CD4-positive, alpha-beta memory T cell (primary cell): ENCODE data around the gene SLC35E2B. TPM values are rescaled to one million over a fixed set of nuclear protein-coding genes. Genes with fewer than 3 reads are reported as not detected.
"Not testable (repeated sequence)": the region's sequence is repeated elsewhere in the genome, so short reads cannot be mapped to it uniquely, and the experiment has no call there.

Source experiments
- CTCF ChIA-PET: fragments of 350-600 bp; sonication (Branson Sonifier 250); formaldehyde crosslinking; loops from one replicate; lab custom pipeline; 2021; ENCODE audit warnings: inconsistent platforms; ENCODE audit not compliant: partially characterized antibody; lab: Charles Lee
- POLR2A ChIA-PET: fragments of 350-600 bp; sonication (Branson Sonifier 250); formaldehyde crosslinking; loops from one replicate; lab custom pipeline; 2021; ENCODE audit not compliant: partially characterized antibody; lab: Charles Lee
- DNase-seq, 5 donors: peaks; one replicate each; pipeline versions ENCODE4 v3.0.0 to v3.0.0-alpha.2; 2020 to 2022; ENCODE audit warnings: mixed read lengths in 1 of 5
- H3K27ac ChIP-seq: one replicate; pipeline ENCODE4 v1.7.0; 2013; ENCODE audit warnings: low read depth, low read length
- H3K27me3 ChIP-seq: 2 replicates; pipeline ENCODE4 v1.7.0; 2013; ENCODE audit warnings: mild to moderate bottlenecking, low read length, moderate library complexity; ENCODE audit not compliant: insufficient read depth
- H3K36me3 ChIP-seq: 2 replicates; pipeline ENCODE4 v1.7.0; 2013; ENCODE audit warnings: mild to moderate bottlenecking, low read length, moderate library complexity; ENCODE audit not compliant: insufficient read depth
- H3K4me1 ChIP-seq: 2 replicates; pipeline ENCODE4 v1.7.0; 2013; ENCODE audit warnings: mild to moderate bottlenecking, low read length, moderate library complexity; ENCODE audit not compliant: insufficient read depth
- H3K4me3 ChIP-seq, 2 donors: one replicate each; pipeline ENCODE4 v1.7.0; 2013; ENCODE audit warnings: low read length in 2 of 2, mild to moderate bottlenecking in 1 of 2
- H3K9me3 ChIP-seq, 2 donors: one replicate each; pipeline ENCODE4 v1.7.0; 2013; ENCODE audit warnings: low read length in 2 of 2, control low read depth in 1 of 2; ENCODE audit not compliant: control insufficient read depth in 1 of 2
- H3K27ac Mint-ChIP-seq, 7 donors: one replicate each; pipeline ENCODE4 v1.8.0; 2020 to 2021; ENCODE audit warnings: mixed read lengths in 7 of 7, mild to moderate bottlenecking in 6 of 7, inconsistent platforms in 3 of 7, moderate library complexity in 3 of 7
- H3K27me3 Mint-ChIP-seq, 2 donors: one replicate each; pipeline ENCODE4 v1.8.0; 2020 to 2021; ENCODE audit warnings: mixed read lengths in 2 of 2
- H3K36me3 Mint-ChIP-seq, 2 donors: one replicate each; pipeline ENCODE4 v1.8.0; 2020 to 2021; ENCODE audit warnings: mixed read lengths in 2 of 2, inconsistent platforms in 1 of 2, mild to moderate bottlenecking in 1 of 2
- H3K4me1 Mint-ChIP-seq, 4 donors: one replicate each; pipeline ENCODE4 v1.8.0; 2020 to 2021; ENCODE audit warnings: mixed read lengths in 4 of 4, mild to moderate bottlenecking in 1 of 4
- H3K4me3 Mint-ChIP-seq, 8 donors: one replicate each; pipeline ENCODE4 v1.8.0; 2020 to 2021; ENCODE audit warnings: mixed read lengths in 8 of 8, mild to moderate bottlenecking in 7 of 8, moderate library complexity in 6 of 8, inconsistent platforms in 3 of 8
- H3K9me3 Mint-ChIP-seq, 8 donors: one replicate each; pipeline ENCODE4 v1.8.0; 2020 to 2021; ENCODE audit warnings: mixed read lengths in 8 of 8, mild to moderate bottlenecking in 5 of 8, inconsistent platforms in 3 of 8, moderate library complexity in 1 of 8
- intact Hi-C: fragments of 100-400 bp; cut with micrococcal nuclease; formaldehyde crosslinking; loops from one replicate; pipeline ENCODE4 v1.15.1; 2023
- polyA plus RNA-seq, 2 donors: library from polyadenylated mRNA; unstranded; fragments of 300-500 nt; fragmentation: Illumina TruSeq; gene quantifications; one replicate each; pipeline ENCODE4 v1.2.3, GENCODE V29; 2021
- total RNA-seq, 2 experiments: library from RNA; stranded (reverse); gene quantifications; one replicate each; pipeline ENCODE4 v1.2.3, GENCODE V29; 2021

SLC35E2B gene
- total and polyA plus RNA-seq, 4 experiments from 2014 or later = 29.4 to 130 (median 85.6) TPM

DNA sequence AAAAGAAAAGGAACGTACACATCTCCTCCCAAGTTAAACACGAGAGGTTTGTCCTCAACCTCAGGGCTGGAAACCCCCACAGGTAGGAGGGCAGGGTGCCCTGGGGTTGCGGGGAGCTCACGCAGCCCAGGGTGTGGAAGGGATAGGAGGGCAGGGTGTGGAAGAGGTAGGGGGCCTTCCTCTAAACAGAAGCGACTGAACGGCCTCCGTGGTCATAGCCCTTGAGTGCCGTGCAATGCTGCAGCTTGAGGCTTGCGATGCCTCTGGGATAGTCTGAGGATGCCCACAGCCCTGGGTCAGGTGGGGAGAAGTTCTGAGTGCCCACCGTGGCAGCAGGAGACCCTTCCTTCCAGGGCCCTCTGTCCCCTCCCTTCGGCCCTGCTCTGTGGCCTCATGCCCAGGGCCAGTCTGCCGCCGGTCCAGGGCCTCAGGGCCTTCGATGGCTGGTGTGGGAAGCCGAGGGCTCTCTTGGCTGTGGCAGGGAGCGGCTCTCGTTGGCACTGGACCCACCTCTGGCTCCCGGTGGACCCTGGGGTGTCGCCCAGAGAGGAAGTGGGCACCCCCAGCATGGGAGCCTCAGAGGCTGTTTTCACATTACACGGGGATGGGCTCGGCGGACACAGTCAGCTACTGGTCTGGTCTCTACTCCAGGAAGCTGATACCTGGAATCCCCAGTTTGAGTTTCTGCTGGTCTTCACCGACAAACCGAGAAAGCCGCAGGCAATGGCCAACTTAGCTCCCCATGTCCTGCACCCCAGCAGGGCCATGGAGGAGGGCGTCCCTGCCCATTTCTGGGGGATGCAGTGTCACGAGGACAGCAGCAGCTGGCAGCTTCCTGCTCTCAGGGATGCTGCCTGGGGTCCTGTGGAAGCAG is 27.4 kb downstream of the SLC35E2B start:
- POLR2A ChIA-PET = interaction anchor here (0.9 to 1.9 kb wide), 4 partner anchors 12 to 64 kb away, joined by 3 to 11 read pairs (median 6); no protein-coding TSS in a partner anchor
- Mint-ChIP-seq H3K27ac (no peak overlapping the region), H3K9me3 (no peaks in the 10 kb centered on the region), H3K27me3 (no peaks in the 10 kb centered on the region), H3K36me3 (peaks cover 15 to 23% of the 10 kb centered on the region in 2 donors), H3K4me1 (no peaks in the 10 kb centered on the region), H3K4me3 (no peak overlapping the region)
- no peak for DNase-seq
- Histone ChIP-seq H3K4me3 (no peak overlapping the region), H3K9me3 (no peaks in the 10 kb centered on the region), H3K27me3 (no peaks in the 10 kb centered on the region), H3K27ac (no peak overlapping the region), H3K36me3 (peaks cover 18% of the 10 kb centered on the region), H3K4me1 (peaks cover 11% of the 10 kb centered on the region)
- intact Hi-C loops = no loop called here
- CTCF ChIA-PET = interaction anchor here (0.7 to 1.5 kb wide), 4 partner anchors 11 to 64 kb away, joined by 3 to 6 read pairs (median 5); no protein-coding TSS in a partner anchor

DNA sequence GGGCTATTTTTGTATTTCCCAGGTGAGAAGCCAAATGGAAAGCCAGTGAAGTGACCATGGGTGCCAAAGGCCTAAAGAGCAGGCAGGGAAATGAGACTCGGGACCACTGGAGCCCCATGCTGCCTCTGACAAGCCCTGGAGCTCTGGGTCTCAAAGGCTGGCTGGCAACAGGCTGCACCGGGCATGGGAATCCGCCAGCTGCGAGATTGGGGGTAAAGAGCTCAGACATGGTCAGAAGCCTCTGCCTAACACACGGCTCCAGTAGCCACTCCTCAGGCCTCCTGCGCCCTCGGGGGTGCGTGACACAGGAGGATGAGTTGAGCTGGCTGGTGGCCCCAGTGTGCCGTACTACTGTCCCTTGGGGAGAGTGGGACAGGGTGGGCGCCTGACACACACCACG is 28.3 kb downstream of the SLC35E2B start:
- peaks cover 15% of the 10 kb centered on the region for H3K36me3 ChIP-seq
- H3K9me3 ChIP-seq, H3K4me3 ChIP-seq, POLR2A ChIA-PET, H3K9me3 Mint-ChIP-seq, H3K27me3 ChIP-seq, H3K27me3 Mint-ChIP-seq, DNase-seq, H3K27ac ChIP-seq, H3K27ac Mint-ChIP-seq, H3K4me3 Mint-ChIP-seq, intact Hi-C loops, H3K4me1 Mint-ChIP-seq: not testable (repeated sequence)
- peaks cover 11% of the 10 kb centered on the region for H3K4me1 ChIP-seq
- peaks cover 8 to 15% of the 10 kb centered on the region in 2 donors for H3K36me3 Mint-ChIP-seq
- CTCF ChIA-PET = interaction anchor here (1.5 kb wide), 1 partner anchor 10 kb away, joined by 6 read pairs; no protein-coding TSS in a partner anchor

GRCh38 chr1:1662830-1663560 is 29.6 kb downstream of the SLC35E2B start:
- Mint-ChIP-seq H3K4me3 (peak overlapping the region in 3 of 8 donors; percentile 44 to 58 (median 54)), H3K27ac (peak overlapping the region in 6 of 7 donors; percentile 35 to 94 (median 66)), H3K36me3 (peaks cover 8 to 21% of the 10 kb centered on the region in 2 donors)
- CTCF ChIA-PET, H3K27me3 ChIP-seq, H3K9me3 ChIP-seq, H3K27me3 Mint-ChIP-seq, intact Hi-C loops, DNase-seq, H3K4me3 ChIP-seq, H3K4me1 Mint-ChIP-seq, H3K9me3 Mint-ChIP-seq: not testable (repeated sequence)
- POLR2A ChIA-PET = interaction anchor here (0.9 kb wide), 1 partner anchor 66 kb away, joined by 3 read pairs; no protein-coding TSS in a partner anchor
- Histone ChIP-seq H3K36me3 (peaks cover 15% of the 10 kb centered on the region), H3K27ac (peak overlapping the region; percentile 6), H3K4me1 (peaks cover 11% of the 10 kb centered on the region)

DNA sequence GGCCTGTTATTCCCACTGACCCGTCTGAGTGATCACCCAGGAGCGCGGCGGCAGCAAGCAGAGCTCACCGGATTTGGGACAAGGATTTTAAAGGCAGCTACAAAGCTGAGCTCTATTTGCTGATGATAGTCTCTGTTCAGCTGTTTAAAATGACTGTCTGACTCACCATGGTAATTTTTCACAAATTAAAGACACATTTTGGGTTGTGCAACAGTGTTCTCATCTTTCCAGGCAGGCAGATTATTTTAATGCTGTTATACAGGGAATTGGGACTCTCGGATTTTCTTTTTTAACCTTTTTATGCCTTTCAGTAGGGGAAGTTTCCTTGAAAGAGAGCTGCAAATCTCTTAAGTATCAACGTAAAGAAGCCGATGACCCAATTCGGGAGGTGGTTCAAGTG is 30.2 kb downstream of the SLC35E2B start:
- H3K4me3 ChIP-seq, CTCF ChIA-PET, intact Hi-C loops, DNase-seq, H3K9me3 Mint-ChIP-seq, H3K27me3 Mint-ChIP-seq, H3K9me3 ChIP-seq, H3K27me3 ChIP-seq, H3K4me3 Mint-ChIP-seq, H3K27ac ChIP-seq, H3K4me1 Mint-ChIP-seq: not testable (repeated sequence)
- peaks cover 5 to 19% of the 10 kb centered on the region in 2 donors for H3K36me3 Mint-ChIP-seq
- peaks cover 15% of the 10 kb centered on the region for H3K36me3 ChIP-seq
- H3K4me1 ChIP-seq = peaks cover 11% of the 10 kb centered on the region
- H3K27ac Mint-ChIP-seq = peak overlapping the region in 2 of 7 donors; percentile 22 to 84
- POLR2A ChIA-PET = interaction anchor here (0.9 kb wide), 1 partner anchor 67 kb away, joined by 3 read pairs; no protein-coding TSS in a partner anchor

DNA sequence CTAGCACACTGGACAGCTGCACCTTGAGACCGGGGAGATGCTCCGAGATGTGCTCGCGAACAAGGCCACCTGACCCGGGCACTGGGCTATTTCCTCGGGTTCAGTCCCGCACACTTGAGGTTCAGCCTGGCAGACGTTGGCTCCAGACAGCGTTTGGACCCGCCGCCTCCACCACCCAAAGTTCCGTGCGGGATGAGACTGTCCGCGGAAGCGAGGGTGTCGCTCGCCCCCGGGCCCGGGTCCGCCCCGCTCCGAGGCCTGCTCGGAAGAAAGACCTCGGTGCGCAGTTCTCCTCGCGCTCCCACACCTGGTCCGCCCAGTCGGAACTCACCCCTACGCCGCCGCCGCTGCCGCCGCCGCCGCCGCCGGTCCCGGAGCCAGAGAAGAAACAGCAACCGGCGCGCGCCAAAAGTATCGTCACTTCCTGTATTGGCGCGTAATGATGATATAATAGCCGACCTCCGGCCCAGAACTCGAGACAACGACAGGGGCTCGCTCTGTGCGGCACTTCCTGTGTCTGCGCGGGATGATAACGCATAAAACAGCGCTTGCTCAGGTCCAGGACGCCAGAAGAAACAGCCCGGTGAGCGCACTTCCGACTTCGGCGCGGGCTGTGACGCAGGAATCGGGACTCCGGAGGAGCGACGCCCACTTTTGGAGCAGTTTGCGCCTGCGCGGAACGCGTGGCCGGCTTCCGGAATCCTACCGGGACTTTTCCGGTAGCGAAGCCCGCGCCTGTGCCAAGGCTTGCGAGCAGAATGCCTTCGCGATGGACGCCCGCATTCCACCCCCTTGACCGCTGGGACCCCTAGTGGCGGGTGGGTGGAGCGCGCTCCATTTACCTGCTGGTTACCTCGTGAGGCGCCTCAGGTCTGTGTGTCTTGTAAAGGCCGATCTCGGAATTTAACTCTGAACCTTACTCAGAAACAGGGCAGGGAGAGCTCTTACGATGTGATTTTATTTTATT is 33.7 kb downstream of the SLC35E2B start, which contains the start of gene CDK11B:
TSS of gene CDK11B (minus strand) at position 422 of the 967 bp plus-strand sequence. CDS start 1,519 bp downstream, outside the sequence.
- POLR2A ChIA-PET = interaction anchor here (0.9 kb wide), 1 partner anchor 28 kb away, joined by 4 read pairs; no protein-coding TSS in a partner anchor
- H3K4me1 Mint-ChIP-seq, H3K9me3 Mint-ChIP-seq, H3K9me3 ChIP-seq, H3K4me1 ChIP-seq, CTCF ChIA-PET, H3K27me3 ChIP-seq, H3K27me3 Mint-ChIP-seq: not testable (repeated sequence)
- Histone ChIP-seq H3K27ac (peak within 1 kb of the TSS; percentile 67), H3K36me3 (peaks cover 22% of the 10 kb centered on the region), H3K4me3 (peak within 1 kb of the TSS in 1 of 2 donors; percentile 56)
- Mint-ChIP-seq H3K27ac (peak within 1 kb of the TSS; percentile 92 to 100 (median 99)), H3K36me3 (peaks cover 6 to 24% of the 10 kb centered on the region in 2 donors), H3K4me3 (peak within 1 kb of the TSS; percentile 86 to 98 (median 94))
- peak; percentile 95 to 99 (median 97) for DNase-seq
- intact Hi-C loops = loop anchor here (10.0 kb wide), 1 partner anchor 84 kb away; the partner anchor contains the start of gene SSU72

DNA sequence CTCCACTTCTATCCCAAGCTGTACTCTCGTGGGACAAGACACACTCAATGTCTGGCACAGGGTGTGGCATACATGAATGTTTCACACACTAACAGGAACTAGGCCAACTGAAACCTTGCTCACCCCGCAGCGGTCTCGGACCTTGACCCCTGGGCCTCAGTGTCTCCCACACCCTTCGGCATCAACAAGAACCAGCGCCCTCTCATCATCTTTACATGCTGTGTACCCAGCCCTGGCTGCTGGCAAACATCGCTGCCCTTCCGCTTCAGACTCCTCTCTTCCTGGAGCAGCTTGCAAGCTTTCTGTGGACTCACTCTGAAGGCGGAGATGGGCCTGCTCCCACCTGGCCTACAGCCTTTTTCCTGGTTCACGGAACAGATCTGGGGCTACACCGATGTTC is 44.3 kb downstream of the SLC35E2B start:
- H3K4me3 Mint-ChIP-seq, H3K27me3 Mint-ChIP-seq, H3K4me1 Mint-ChIP-seq, H3K27ac Mint-ChIP-seq, H3K4me1 ChIP-seq, H3K9me3 Mint-ChIP-seq, H3K4me3 ChIP-seq, H3K27me3 ChIP-seq, DNase-seq, H3K9me3 ChIP-seq, H3K27ac ChIP-seq, CTCF ChIA-PET, POLR2A ChIA-PET, intact Hi-C loops: not testable (repeated sequence)
- H3K36me3 Mint-ChIP-seq = peaks cover 49 to 53% of the 10 kb centered on the region in 2 donors
- peaks cover 20% of the 10 kb centered on the region for H3K36me3 ChIP-seq
